ENCODE measurements around the gene ATG4B. TPM values are rescaled to one million over a fixed set of nuclear protein-coding genes. Genes with fewer than 3 reads are reported as not detected.
A peak's percentile ranks its signal among the peaks of the same experiment; 100 is the strongest.

Gene ATG4B
- total RNA-seq, 6 experiments from 2014 or later: 20.6 to 49.8 (median 39.3) TPM

DNA sequence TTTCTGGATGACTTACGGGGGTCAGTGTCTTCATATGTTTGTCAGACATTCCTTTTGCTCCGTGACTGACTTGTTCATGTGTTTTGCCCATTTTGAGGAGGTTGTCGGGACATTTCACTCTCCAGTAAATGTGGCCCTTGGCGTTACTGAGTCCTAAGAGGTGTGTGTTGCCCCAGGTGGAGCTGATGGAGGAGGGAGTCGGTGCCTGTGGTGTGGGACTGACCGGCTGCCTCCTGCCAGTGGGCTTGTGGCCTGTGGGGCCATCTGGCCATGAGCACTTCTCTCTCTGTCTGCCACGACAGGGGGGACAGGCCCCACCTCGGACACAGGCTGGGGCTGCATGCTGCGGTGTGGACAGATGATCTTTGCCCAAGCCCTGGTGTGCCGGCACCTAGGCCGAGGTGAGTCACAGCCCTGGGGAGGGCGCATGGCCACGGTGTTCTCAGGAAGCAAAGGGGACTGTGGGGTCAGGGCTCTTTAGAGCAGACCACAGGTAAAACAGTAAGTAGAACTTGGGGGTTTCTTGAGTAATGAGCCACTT lies 15.8 kb downstream of the ATG4B start:
- TF ChIP-seq, protein P1, sequence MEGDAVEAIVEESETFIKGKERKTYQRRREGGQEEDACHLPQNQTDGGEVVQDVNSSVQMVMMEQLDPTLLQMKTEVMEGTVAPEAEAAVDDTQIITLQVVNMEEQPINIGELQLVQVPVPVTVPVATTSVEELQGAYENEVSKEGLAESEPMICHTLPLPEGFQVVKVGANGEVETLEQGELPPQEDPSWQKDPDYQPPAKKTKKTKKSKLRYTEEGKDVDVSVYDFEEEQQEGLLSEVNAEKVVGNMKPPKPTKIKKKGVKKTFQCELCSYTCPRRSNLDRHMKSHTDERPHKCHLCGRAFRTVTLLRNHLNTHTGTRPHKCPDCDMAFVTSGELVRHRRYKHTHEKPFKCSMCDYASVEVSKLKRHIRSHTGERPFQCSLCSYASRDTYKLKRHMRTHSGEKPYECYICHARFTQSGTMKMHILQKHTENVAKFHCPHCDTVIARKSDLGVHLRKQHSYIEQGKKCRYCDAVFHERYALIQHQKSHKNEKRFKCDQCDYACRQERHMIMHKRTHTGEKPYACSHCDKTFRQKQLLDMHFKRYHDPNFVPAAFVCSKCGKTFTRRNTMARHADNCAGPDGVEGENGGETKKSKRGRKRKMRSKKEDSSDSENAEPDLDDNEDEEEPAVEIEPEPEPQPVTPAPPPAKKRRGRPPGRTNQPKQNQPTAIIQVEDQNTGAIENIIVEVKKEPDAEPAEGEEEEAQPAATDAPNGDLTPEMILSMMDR (IDR thresholded peaks at IDR 0.05): no peak
- no peak for TF ChIP-seq POLR2A (IDR thresholded peaks at IDR 0.05)
- ATAC-seq (peak in 1 of 4 donors; percentile 63), DNase-seq (no peak)
- Histone ChIP-seq H3K27ac (no peak overlapping the region), H3K9me3 (no peaks in the 10 kb centered on the region), H3K27me3 (no peaks in the 10 kb centered on the region), H3K4me1 (peaks cover 0 to 8% (median 0%) of the 10 kb centered on the region in 4 donors), H3K36me3 (peaks cover 0 to 30% (median 9%) of the 10 kb centered on the region in 4 donors), H3K4me3 (no peak overlapping the region)
- WGBS (ENCODE audit: insufficient coverage, low coverage, low lambda C conversion rate, missing lambda C conversion rate): 81% methylated on average over 6 of the region's 13 CpGs
- intact Hi-C loops (cut with DNase I): no loop called here

DNA sequence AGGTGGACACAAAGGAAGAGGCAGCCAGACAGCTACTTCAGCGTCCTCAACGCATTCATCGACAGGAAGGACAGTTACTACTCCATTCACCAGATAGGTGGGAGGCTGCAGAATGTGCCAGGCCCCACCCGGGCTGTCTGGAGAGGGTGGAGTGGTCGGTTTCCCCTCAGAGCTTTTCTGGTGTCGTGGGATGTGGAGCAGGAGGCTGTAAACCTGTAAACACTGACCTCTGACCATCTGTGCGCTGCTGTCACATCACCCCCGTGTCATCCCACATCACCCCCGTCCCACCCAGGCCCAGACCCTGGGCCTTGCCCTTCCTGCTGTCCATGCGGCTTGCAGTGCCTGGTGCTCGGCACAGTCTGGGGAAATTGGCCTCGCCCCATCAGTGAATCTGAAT lies 17.1 kb downstream of the ATG4B start:
- DNase-seq (no peak), ATAC-seq (no peak)
- intact Hi-C loops (cut with DNase I): no loop called here
- H3K27me3 ChIP-seq: no peaks in the 10 kb centered on the region
- no peaks in the 10 kb centered on the region for H3K9me3 ChIP-seq
- no peak overlapping the region for H3K4me3 ChIP-seq
- TF ChIP-seq, protein P1 (IDR thresholded peaks at IDR 0.05): no peak
- TF ChIP-seq POLR2A (IDR thresholded peaks at IDR 0.05): no peak
- H3K27ac ChIP-seq: no peak overlapping the region
- peaks cover 0 to 37% (median 9%) of the 10 kb centered on the region in 4 donors for H3K36me3 ChIP-seq
- 100% methylated on average over 2 of the region's 12 CpGs for WGBS (ENCODE audit: insufficient coverage, low coverage, low lambda C conversion rate, missing lambda C conversion rate)
- peaks cover 0 to 6% (median 0%) of the 10 kb centered on the region in 4 donors for H3K4me1 ChIP-seq

GRCh38 chr2:241655516-241656189 lies 18.2 kb downstream of the ATG4B start:
- TF ChIP-seq POLR2A (IDR thresholded peaks at IDR 0.05): no peak
- TF ChIP-seq, protein P1 (IDR thresholded peaks at IDR 0.05): no peak
- Histone ChIP-seq H3K36me3 (peaks cover 0 to 48% (median 9%) of the 10 kb centered on the region in 4 donors), H3K4me1 (no peaks in the 10 kb centered on the region), H3K27me3 (no peaks in the 10 kb centered on the region), H3K4me3 (no peak overlapping the region), H3K27ac (no peak overlapping the region), H3K9me3 (no peaks in the 10 kb centered on the region)
- DNase-seq: no peak
- WGBS (ENCODE audit: insufficient coverage, low coverage, low lambda C conversion rate, missing lambda C conversion rate): 90% methylated on average over 10 of the region's 17 CpGs
- intact Hi-C loops (cut with DNase I): no loop called here
- no peak for ATAC-seq

DNA sequence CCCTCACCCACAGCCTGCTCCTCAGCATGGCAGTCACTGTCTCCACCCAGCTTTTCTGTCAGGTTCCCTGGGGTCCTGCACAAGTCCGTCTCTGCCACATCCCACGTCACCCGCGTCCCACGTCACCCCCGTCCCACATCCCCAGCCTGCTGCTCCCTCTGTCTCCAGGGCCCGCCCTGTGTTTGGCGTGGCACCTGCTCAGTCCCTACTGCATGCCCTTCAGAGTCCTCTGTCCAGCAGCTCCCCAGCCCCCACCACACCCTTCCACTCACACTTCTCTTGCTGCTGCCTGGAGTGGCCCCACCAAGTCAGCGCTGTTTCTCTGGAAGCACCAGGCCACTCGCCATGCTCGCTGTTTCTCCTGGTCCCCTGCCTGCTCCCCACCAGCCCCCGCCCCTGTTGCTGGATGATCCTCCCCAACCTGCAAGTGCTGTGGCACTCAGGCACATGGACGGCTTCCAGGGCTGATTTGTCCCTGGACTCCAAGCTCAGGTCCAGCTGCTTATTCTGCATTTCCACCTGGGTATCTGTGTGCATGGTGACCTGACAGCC lies 18.8 kb downstream of the ATG4B start:
- no peaks in the 10 kb centered on the region for H3K4me1 ChIP-seq
- intact Hi-C loops (cut with DNase I): no loop called here
- no peaks in the 10 kb centered on the region for H3K9me3 ChIP-seq
- TF ChIP-seq POLR2A (IDR thresholded peaks at IDR 0.05): no peak
- TF ChIP-seq, protein P1 (IDR thresholded peaks at IDR 0.05): no peak
- H3K27ac ChIP-seq: no peak overlapping the region
- WGBS (ENCODE audit: insufficient coverage, low coverage, low lambda C conversion rate, missing lambda C conversion rate): 89% methylated on average over 9 of the region's 13 CpGs
- H3K36me3 ChIP-seq: peaks cover 0 to 49% (median 9%) of the 10 kb centered on the region in 4 donors
- no peaks in the 10 kb centered on the region for H3K27me3 ChIP-seq
- no peak overlapping the region for H3K4me3 ChIP-seq
- ATAC-seq: no peak
- DNase-seq: no peak

Data from right lobe of liver (tissue), 6 donors.